GM12878 (cell line): ENCODE results near the gene UBE3C. TPM values are rescaled to one million over a fixed set of nuclear protein-coding genes. Genes with fewer than 3 reads are reported as not detected.

ENCODE experiments used
- ATAC-seq: fragments of 200-7000 bp; cut with Tn5 transposase; 3 replicates; pipeline ENCODE4 v1.9.1; 2020; ENCODE audit warnings: mild to moderate bottlenecking, moderate library complexity
- BruUV-seq: library from RNA; stranded (reverse); fragments of 400-500 nt; replicated peaks from 2 replicates; lab custom pipeline; 2021; lab: Mats Ljungman, UMichigan
- CTCF ChIA-PET: fragments of 300-600 bp; sonication (Branson Sonifier 250); formaldehyde crosslinking; extraction: SDS; loops from one replicate; lab custom pipeline; 2021; ENCODE audit warnings: inconsistent platforms; lab: Yijun Ruan, JAX
- POLR2A ChIA-PET: fragments of 350-600 bp; formaldehyde crosslinking; extraction: SDS; loops from one replicate; lab custom pipeline; 2021; ENCODE audit warnings: inconsistent platforms; lab: Charles Lee
- RAD21 ChIA-PET: fragments of 300-600 bp; sonication (Branson Sonifier 250); formaldehyde crosslinking; loops from one replicate; lab custom pipeline; 2023; ENCODE audit warnings: antibody characterized with exemption; ENCODE audit not compliant: unreplicated experiment; lab: Charles Lee
- SMC1A ChIA-PET: fragments of 300-600 bp; sonication (Branson Sonifier 250); formaldehyde crosslinking; loops from one replicate; lab custom pipeline; 2023; ENCODE audit not compliant: unreplicated experiment, uncharacterized antibody; lab: Charles Lee
- DNase-seq: peaks from one replicate; pipeline ENCODE4 v3.0.0-alpha.2; 2011; ENCODE audit warnings: low read depth, low spot score
- FAIRE-seq: peaks from 3 replicates; lab custom pipeline; 2011; peaks lifted over from hg19 to GRCh38; lab: Jason Lieb, UNC
- H2AFZ ChIP-seq: 2 replicates; pipeline ENCODE4 v1.6.0; 2011; ENCODE audit warnings: low read depth, low read length, control low read depth; ENCODE audit not compliant: control insufficient read depth
- H3K27ac ChIP-seq: 2 replicates; pipeline ENCODE4 v1.5.1; 2011; ENCODE audit warnings: control low read depth; ENCODE audit not compliant: control insufficient read depth, insufficient read depth
- H3K27me3 ChIP-seq, 2 experiments: replicated peaks in 1 of 2; 2 replicates each; pipeline versions ENCODE4 v1.6.0 to v1.6.1; 2011; ENCODE audit warnings: low read length in 1 of 2; ENCODE audit not compliant: control insufficient read depth in 2 of 2, insufficient read depth in 2 of 2
- H3K36me3 ChIP-seq, 2 experiments: 2 replicates each; pipeline ENCODE4 v1.5.1; 2011; ENCODE audit warnings: low read length in 1 of 2; ENCODE audit not compliant: control insufficient read depth in 2 of 2, insufficient read depth in 2 of 2
- H3K4me1 ChIP-seq: 2 replicates; pipeline ENCODE4 v1.6.1; 2011; ENCODE audit warnings: mild to moderate bottlenecking, low read length, moderate library complexity, mixed read lengths; ENCODE audit not compliant: control insufficient read depth, insufficient read depth
- H3K4me2 ChIP-seq: 2 replicates; pipeline ENCODE4 v1.6.0; 2011; ENCODE audit warnings: control low read depth; ENCODE audit not compliant: control insufficient read depth, insufficient read depth
- H3K4me3 ChIP-seq: fragments of 200-600 bp; sonication (generic); 2 replicates; pipeline ENCODE4 v1.5.1; 2016
- H3K79me2 ChIP-seq: 2 replicates; pipeline ENCODE4 v1.6.0; 2011; ENCODE audit warnings: low read length; ENCODE audit not compliant: control insufficient read depth, insufficient read depth
- H3K9ac ChIP-seq: 2 replicates; pipeline ENCODE4 v1.8.0; 2011; ENCODE audit warnings: low read length, control low read depth, mixed read lengths; ENCODE audit not compliant: control insufficient read depth, insufficient read depth
- H3K9me3 ChIP-seq: replicated peaks from 3 replicates; pipeline ENCODE4 v1.5.1; 2011; ENCODE audit warnings: mild to moderate bottlenecking, low read length; ENCODE audit not compliant: control insufficient read depth, insufficient read depth
- H4K20me1 ChIP-seq: 2 replicates; pipeline ENCODE4 v1.6.0; 2011; ENCODE audit not compliant: control insufficient read depth, insufficient read depth
- ATF2 ChIP-seq: IDR thresholded peaks from 2 replicates; pipeline ENCODE4 v1.6.1; 2012; ENCODE audit warnings: low read length, inconsistent platforms
- ATF3 ChIP-seq: IDR thresholded peaks from 2 replicates; pipeline ENCODE4 v1.6.1; 2011; ENCODE audit warnings: low read depth, mild to moderate bottlenecking, low read length, moderate library complexity, borderline replicate concordance; ENCODE audit errors: extremely low read depth
- IKZF1 ChIP-seq: fragments of 450-650 bp; conservative IDR thresholded peaks from 2 replicates; pipeline ENCODE4 v1.6.1; 2017; ENCODE audit warnings: antibody characterized with exemption, mild to moderate bottlenecking
- NFIC ChIP-seq: IDR thresholded peaks from 2 replicates; pipeline ENCODE4 v1.6.1; 2012; ENCODE audit warnings: low read depth, mild to moderate bottlenecking, inconsistent platforms, low read length, moderate library complexity
- ZNF217 ChIP-seq: fragments of 450-650 bp; IDR thresholded peaks from 2 replicates; pipeline ENCODE4 v1.6.1; 2017; ENCODE audit warnings: antibody characterized with exemption, mild to moderate bottlenecking
- WGBS: methylation state at CpG from one replicate; pipeline ENCODE4 v1.1.6; 2016; ENCODE audit warnings: low lambda C conversion rate; ENCODE audit not compliant: insufficient replicate concordance, insufficient coverage; ENCODE audit errors: missing lambda C conversion rate; 5-methylcytosine and 5-hydroxymethylcytosine counted together
- in situ Hi-C: fragments of 300-500 bp; cut with MboI; formaldehyde crosslinking; loops from 9 replicates; pipeline ENCODE4 v1.14.3; 2018; ENCODE audit warnings: mixed read lengths
- intact Hi-C: fragments of 100-400 bp; cut with micrococcal nuclease; formaldehyde crosslinking; loops from one replicate; pipeline ENCODE4 v1.14.2; 2022; ENCODE audit not compliant: unreplicated experiment
- polyA plus RNA-seq, 11 experiments: library from polyadenylated mRNA; depleted of rRNA in 4 of 11; unstranded in 6 of 11; stranded (reverse) in 5 of 11; fragments of >200 nt; fragmentation: Nextera tagmentation in 4 of 11; fragmentation: Illumina TruSeq in 1 of 11; extraction: Ambion mirVana in 4 of 11; extraction: Trizol in 1 of 11; gene quantifications; 1 replicate in 1 of 11; 2 replicates in 10 of 11; pipeline versions ENCODE4 v1.2.1 to v1.2.3, GENCODE V29; 2011 to 2016; ENCODE audit warnings: inconsistent platforms in 2 of 11, missing spikeins in 2 of 11, low read depth in 1 of 11
- total RNA-seq, 4 experiments: library from RNA; depleted of rRNA in 3 of 4; stranded (reverse); fragments of >200 nt in 3 of 4; fragmentation: Illumina TruSeq in 1 of 4; extraction: Trizol in 1 of 4; gene quantifications; 2 replicates each; pipeline versions ENCODE4 v1.2.1 to v1.2.3, GENCODE V29; 2013 to 2021

The UBE3C gene
- total and polyA plus RNA-seq, 10 of the 15 experiments (the other 5 are each of a cell fraction or from before 2014, with no cell fraction given) = 7.9 to 65.9 (median 45.2) TPM

GRCh38 chr7:157096286-157097055 lies 42.3 kb upstream of the UBE3C start (continued):
- TF ChIP-seq ATF2 = no peak
- no peak for TF ChIP-seq NFIC
- no peak for TF ChIP-seq IKZF1
- no peak for TF ChIP-seq ATF3

GRCh38 chr7:157097056-157097329 lies 41.7 kb upstream of the UBE3C start:
- no peak overlapping the region for H2AFZ ChIP-seq
- no peak overlapping the region for H3K9ac ChIP-seq
- no peaks in the 10 kb centered on the region for H3K79me2 ChIP-seq
- POLR2A ChIA-PET = no interaction called here
- CTCF ChIA-PET = no interaction called here
- H4K20me1 ChIP-seq = no peaks in the 10 kb centered on the region
- no peak for DNase-seq
- no peaks in the 10 kb centered on the region for H3K4me1 ChIP-seq
- H3K36me3 ChIP-seq = no peaks in the 10 kb centered on the region
- TF ChIP-seq ZNF217 = no peak
- FAIRE-seq = no peak
- no peaks in the 10 kb centered on the region for H3K27me3 ChIP-seq
- BruUV-seq = no TSS peak
- 57% methylated on average over 10 of the region's 10 CpGs for WGBS
- no peak overlapping the region for H3K4me3 ChIP-seq
- H3K9me3 ChIP-seq = no peaks in the 10 kb centered on the region; the same call in 2 of the 3 replicates
- no peak for ATAC-seq
- in situ Hi-C loops (no loop called here), intact Hi-C loops (no loop called here)
- H3K27ac ChIP-seq = no peak overlapping the region
- no peak overlapping the region for H3K4me2 ChIP-seq
- SMC1A ChIA-PET = no interaction called here
- RAD21 ChIA-PET = no interaction called here
